HG03575 (cell line): ENCODE results near the gene KLHL25.

ENCODE experiments used
- ATAC-seq: cut with Tn5 transposase; IDR thresholded peaks from one replicate; pipeline ENCODE4 v1.9.1; 2021; ENCODE audit not compliant: unreplicated experiment, insufficient number of reproducible peaks, low FRiP score; ENCODE audit errors: extremely low read depth

Gene KLHL25

DNA sequence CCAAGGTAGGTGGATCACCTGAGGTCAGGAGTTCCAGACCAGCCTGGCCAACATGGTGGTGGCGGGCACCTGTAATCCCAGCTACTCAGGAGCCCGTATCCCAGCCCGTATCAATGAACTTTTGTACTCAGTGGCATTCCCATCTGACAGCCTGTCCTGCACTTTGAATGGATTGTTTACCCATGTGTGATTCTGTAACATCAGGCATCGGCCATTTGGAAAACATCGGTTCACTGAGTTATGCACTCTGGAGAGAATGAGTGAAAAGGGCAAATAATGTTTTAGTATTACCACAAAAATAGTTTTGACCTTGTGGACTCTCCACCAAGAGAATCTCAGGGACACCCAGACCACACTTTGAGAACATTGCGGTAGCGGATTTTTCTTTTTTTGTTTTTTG lies 13.6 kb downstream of the KLHL25 start:
- no peak for ATAC-seq

- no peak for ATAC-seq
Observed at GRCh38 chr15:85780225-85780985, 14.3 kb downstream of the KLHL25 start.

GRCh38 chr15:85779249-85779648 lies 15.5 kb downstream of the KLHL25 start:
- no peak for ATAC-seq

- no peak for ATAC-seq
Observed at GRCh38 chr15:85778107-85778776, 16.5 kb downstream of the KLHL25 start.

GRCh38 chr15:85777250-85778106 lies 17.2 kb downstream of the KLHL25 start:
- ATAC-seq: no peak

GRCh38 chr15:85773970-85774369 lies 20.8 kb downstream of the KLHL25 start:
- ATAC-seq: no peak

DNA sequence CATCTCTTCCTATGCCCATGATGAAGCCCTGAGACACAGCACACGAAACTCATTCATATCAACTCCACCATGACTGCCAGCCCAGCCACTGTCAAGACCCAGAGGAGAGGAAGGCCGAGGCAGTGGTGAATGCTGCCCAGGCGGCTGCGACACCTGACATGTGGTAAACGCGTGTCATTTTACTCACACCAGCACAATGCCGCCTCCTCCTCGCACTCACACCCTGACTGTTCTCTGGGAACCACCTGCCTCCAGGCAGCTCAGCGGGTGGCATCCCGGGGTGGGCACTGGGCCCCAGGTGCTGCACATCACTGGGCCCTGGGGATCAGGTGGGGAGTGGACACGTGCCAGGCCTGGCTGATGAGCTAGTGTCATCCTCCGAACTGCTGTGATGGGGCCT lies 21.5 kb downstream of the KLHL25 start:
- ATAC-seq: no peak

DNA sequence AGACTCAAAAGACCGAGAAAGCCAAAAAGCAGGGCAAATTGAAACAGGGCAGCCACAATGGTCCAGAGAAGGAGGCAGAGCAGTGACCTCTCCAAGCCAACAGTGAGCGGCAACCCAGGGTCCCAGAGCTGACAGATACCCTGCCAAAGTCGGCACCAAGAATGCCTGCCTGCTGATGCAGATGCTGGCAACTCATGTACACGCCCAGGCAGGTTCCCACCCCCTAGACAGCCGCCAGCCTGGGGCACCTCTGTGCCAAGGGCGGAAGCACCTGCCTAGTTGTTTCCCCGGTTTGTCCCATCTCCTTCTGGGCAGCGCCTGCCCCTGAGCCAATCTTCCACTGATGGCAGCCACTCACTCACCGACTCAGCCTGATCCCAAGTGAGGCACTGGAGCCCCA lies 22.1 kb downstream of the KLHL25 start:
- ATAC-seq: no peak

GRCh38 chr15:85771781-85772445 lies 22.8 kb downstream of the KLHL25 start:
- ATAC-seq: no peak

DNA sequence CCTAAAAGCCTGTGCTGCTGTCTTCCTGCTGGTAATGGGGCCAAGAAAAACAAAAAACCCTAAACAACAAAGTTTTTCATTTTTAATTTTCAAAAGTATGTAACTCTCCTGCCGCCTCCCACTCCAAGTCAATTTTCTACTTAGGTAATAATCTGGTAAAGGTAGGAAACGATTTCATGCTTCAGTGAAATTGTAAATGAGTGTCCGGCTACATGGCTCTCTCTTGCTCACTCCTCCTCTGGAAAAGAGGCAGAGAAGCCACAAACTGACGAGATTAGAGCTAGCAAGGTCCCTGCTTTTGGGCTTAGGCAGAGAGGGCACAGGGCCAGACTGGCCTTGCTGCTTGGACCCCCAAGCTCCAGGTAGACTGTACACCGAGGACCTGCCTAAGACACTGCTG lies 23.5 kb downstream of the KLHL25 start:
- no peak for ATAC-seq

GRCh38 chr15:85770096-85771041 lies 24.4 kb downstream of the KLHL25 start:
- ATAC-seq: no peak

DNA sequence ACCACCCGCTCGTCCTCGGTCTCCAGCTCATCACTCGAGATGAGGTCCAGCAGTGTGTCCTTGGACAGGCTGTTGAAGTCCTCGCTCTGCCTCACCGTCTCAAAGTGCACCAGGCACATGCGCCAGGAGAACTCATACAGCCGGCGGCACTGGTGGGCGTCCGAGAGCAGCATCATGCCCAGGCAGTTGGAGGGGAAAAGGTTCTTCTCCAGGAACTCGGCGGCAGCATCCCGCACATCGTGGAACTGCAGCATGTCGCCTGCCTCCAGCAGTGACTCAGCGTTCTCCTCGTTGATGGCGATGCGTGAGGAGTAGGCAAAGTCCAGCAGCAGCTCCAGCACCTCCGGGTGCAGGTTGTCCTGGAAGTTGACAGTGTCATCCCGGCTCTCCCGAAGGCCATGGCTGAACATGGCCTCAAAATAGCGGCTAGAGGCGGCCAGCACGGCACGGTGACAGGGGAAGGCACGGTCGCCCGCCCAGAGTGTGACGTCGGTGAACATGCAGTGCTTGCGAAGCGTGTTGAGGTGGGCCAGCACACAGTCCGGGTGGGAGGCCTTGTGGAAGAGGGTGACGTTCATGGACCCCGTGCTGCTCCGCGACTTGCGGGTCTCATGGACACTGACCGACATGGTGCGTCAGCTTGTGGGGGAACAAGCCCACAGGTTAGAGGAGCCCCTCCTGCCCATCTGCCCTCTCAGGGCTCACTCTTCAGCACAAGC lies 25.4 kb downstream of the KLHL25 start:
- ATAC-seq: no peak

GRCh38 chr15:85768595-85769168 lies 26.0 kb downstream of the KLHL25 start:
- no peak for ATAC-seq

DNA sequence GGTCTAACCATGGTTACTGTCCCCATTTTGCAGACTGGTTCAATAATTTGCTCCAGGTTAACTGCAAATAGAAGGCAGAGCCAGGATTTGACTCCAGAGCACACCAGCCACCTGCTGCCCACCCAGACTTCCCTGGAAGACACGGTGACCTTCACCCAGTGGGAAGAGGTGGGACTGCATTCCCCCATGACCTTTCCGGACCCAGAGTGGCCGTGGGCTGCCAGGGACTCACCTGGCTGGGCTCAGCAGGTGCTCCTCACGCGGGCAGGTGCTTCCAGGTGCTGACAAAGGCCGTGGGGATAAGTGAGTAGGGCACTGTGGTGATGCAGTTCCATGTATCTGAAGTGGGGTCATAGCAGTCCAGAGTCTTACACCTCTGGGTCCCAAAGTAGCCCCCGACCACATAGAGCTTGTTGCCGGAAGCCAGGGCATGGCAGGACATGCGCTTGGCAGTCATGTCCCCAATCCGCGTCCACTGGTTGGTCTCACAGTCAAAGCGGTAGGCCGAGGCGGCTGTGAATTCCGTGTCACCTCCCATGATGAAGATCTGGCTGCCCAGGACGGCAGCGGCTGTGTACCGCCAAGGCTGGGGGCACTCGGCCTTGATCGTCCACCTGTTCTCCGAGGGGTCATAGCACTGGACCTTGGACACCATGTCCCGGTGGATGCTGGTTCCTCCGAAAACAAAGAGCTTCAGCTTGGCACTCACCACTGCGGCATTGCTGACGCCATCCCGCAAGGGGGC lies 26.8 kb downstream of the KLHL25 start:
- ATAC-seq: no peak

DNA sequence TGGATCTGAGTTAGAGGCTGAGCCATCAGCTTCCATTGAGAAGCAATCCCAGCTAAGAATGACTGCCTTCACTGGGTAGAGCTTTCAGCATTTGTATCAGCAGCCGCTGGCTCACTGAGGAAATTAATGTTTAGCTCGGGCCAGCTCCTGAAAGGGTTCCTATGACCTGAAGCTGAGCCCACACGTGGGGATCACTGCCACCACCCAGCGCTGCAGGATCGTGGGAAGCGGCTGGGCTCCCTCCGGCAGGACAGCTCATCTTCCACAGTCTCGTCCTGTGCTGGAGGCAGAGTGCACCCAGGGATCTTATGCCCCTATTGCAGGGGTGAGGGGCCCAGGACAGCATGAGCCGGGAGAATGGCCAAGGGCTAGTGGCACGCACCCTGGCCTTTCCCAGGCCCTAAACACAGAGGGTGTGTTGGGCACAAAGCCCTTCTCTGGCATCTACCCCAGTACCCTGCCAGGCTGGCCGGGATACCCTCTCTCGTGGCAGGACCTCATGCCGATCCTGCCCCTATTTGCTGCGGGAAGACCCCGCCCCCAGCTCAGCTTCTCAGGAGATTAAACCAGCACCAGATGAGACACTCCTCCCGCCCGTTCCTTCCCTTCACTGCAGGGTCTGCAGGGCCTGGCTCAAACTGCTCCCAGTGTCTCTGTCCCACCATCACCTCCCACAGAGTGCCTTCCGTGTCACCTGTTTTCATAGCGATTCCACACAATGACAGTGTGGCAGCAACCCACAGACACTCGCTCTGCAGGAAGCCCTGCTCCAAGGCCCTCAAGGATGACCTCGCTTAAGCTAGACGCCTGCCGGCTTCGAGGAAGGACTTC lies 28.5 kb downstream of the KLHL25 start:
- ATAC-seq: no peak
